WERI-Rb-1 (cell line): ENCODE data around the gene SRGAP3.

ENCODE experiments used
- DNase-seq: peaks from one replicate; pipeline ENCODE4 v3.0.0-alpha.2; 2020
- H3K27ac ChIP-seq: fragments of 250-450 bp; sonication (Bioruptor Pico); 2 replicates; pipeline ENCODE4 v1.5.1; 2020; ENCODE audit warnings: mild to moderate bottlenecking, moderate library complexity
- H3K27me3 ChIP-seq: fragments of 250-450 bp; sonication (Bioruptor Pico); 2 replicates; pipeline ENCODE4 v1.5.1; 2021; ENCODE audit warnings: mild to moderate bottlenecking, low read depth, moderate library complexity; ENCODE audit not compliant: insufficient read depth, severe bottlenecking
- H3K36me3 ChIP-seq: fragments of 250-450 bp; sonication (Bioruptor Pico); 2 replicates; pipeline ENCODE4 v1.5.1; 2020; ENCODE audit warnings: mild to moderate bottlenecking, moderate library complexity
- H3K4me3 ChIP-seq: 2 replicates; pipeline ENCODE4 v1.5.1; 2011; ENCODE audit warnings: low read depth, mild to moderate bottlenecking, control low read depth, low read length
- H3K9me3 ChIP-seq: fragments of 250-450 bp; sonication (Bioruptor Pico); 2 replicates; pipeline ENCODE4 v1.5.1; 2021; ENCODE audit warnings: mild to moderate bottlenecking, moderate library complexity; ENCODE audit not compliant: severe bottlenecking
- CTCF ChIP-seq: IDR thresholded peaks from 2 replicates; pipeline ENCODE4 v1.5.1; 2011; ENCODE audit warnings: low read depth, mild to moderate bottlenecking, control low read depth, inconsistent platforms, low read length

The SRGAP3 gene

GRCh38 chr3:9037144-9037711 is 212.2 kb downstream of the SRGAP3 start:
- no peaks in the 10 kb centered on the region for H3K36me3 ChIP-seq

GRCh38 chr3:9036404-9037131 is 212.9 kb downstream of the SRGAP3 start:
- DNase-seq = no peak
- no peaks in the 10 kb centered on the region for H3K27me3 ChIP-seq
- no peak overlapping the region for H3K27ac ChIP-seq
- no peak overlapping the region for H3K4me3 ChIP-seq
- no peaks in the 10 kb centered on the region for H3K9me3 ChIP-seq
- no peak for TF ChIP-seq CTCF
- H3K36me3 ChIP-seq = no peaks in the 10 kb centered on the region

More at GRCh38 chr3:9037144-9037711, 212.2 kb downstream of the SRGAP3 start:
- TF ChIP-seq CTCF = no peak
- Histone ChIP-seq H3K9me3 (no peaks in the 10 kb centered on the region), H3K27me3 (no peaks in the 10 kb centered on the region), H3K4me3 (no peak overlapping the region), H3K27ac (no peak overlapping the region)
- no peak for DNase-seq

DNA sequence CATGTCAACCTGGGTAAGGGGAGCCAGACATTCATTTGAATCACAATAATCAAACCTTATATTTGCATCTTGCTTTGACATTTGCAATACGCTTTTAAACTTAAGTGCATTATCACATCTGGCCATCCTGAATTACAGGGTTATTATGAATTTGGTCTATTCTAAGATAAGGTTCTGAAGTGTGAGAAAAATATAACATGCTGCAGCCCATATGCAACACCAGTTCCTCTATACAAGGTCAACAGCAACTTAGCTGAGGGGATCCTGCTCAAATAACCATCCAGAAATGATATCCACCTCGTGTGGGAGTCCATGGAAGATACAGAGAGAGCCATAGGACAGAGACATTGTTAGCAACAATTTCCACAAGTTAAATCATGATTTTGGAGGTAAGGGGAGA is 213.5 kb downstream of the SRGAP3 start:
- no peak for TF ChIP-seq CTCF
- Histone ChIP-seq H3K9me3 (no peaks in the 10 kb centered on the region), H3K27ac (no peak overlapping the region), H3K4me3 (no peak overlapping the region), H3K36me3 (no peaks in the 10 kb centered on the region), H3K27me3 (no peaks in the 10 kb centered on the region)
- no peak for DNase-seq

- Histone ChIP-seq H3K27ac (no peak overlapping the region), H3K9me3 (no peaks in the 10 kb centered on the region), H3K27me3 (no peaks in the 10 kb centered on the region), H3K4me3 (no peak overlapping the region), H3K36me3 (no peaks in the 10 kb centered on the region)
- TF ChIP-seq CTCF = no peak
- no peak for DNase-seq
Observed at GRCh38 chr3:9035473-9035872, 214.0 kb downstream of the SRGAP3 start.

- Histone ChIP-seq H3K27ac (no peak overlapping the region), H3K9me3 (no peaks in the 10 kb centered on the region), H3K36me3 (no peaks in the 10 kb centered on the region), H3K27me3 (no peaks in the 10 kb centered on the region), H3K4me3 (no peak overlapping the region)
- no peak for TF ChIP-seq CTCF
- no peak for DNase-seq
Observed at GRCh38 chr3:9033867-9034266, 215.6 kb downstream of the SRGAP3 start.

GRCh38 chr3:9032231-9032777 is 217.1 kb downstream of the SRGAP3 start:
- no peak for TF ChIP-seq CTCF
- H3K4me3 ChIP-seq = no peak overlapping the region
- no peaks in the 10 kb centered on the region for H3K27me3 ChIP-seq
- no peak for DNase-seq
- H3K36me3 ChIP-seq = no peaks in the 10 kb centered on the region
- no peaks in the 10 kb centered on the region for H3K9me3 ChIP-seq
- no peak overlapping the region for H3K27ac ChIP-seq
